AG04450 (cell line): ENCODE measurements around the gene IL24. TPM values are rescaled to one million over a fixed set of nuclear protein-coding genes. Genes with fewer than 3 reads are reported as not detected.

Experiments used
- CTCF ChIA-PET: fragments of 300-600, 350-600 bp; formaldehyde crosslinking; extraction: SDS; loops from one replicate; lab custom pipeline; 2022; ENCODE audit warnings: antibody characterized with exemption, inconsistent platforms; lab: Charles Lee
- POLR2A ChIA-PET: fragments of 350-600 bp; formaldehyde crosslinking; extraction: SDS; loops from one replicate; lab custom pipeline; 2021; ENCODE audit warnings: antibody characterized with exemption, inconsistent platforms; lab: Yijun Ruan, JAX
- DNase-seq: peaks from one replicate; pipeline ENCODE4 v3.0.0-alpha.2; 2011; ENCODE audit warnings: low read depth, low spot score
- H3K27ac ChIP-seq: one replicate; pipeline ENCODE4 v1.5.1; 2012; ENCODE audit warnings: low read depth, low read length, control low read depth
- H3K27me3 ChIP-seq: one replicate; pipeline ENCODE4 v1.6.0; 2012; ENCODE audit warnings: low read length; ENCODE audit not compliant: control insufficient read depth, insufficient read depth
- H3K4me3 ChIP-seq: 2 replicates; pipeline ENCODE4 v1.5.1; 2011; ENCODE audit warnings: mild to moderate bottlenecking, low read depth, low read length, control low read depth
- H3K9me3 ChIP-seq: 2 replicates; pipeline ENCODE4 v1.5.1; 2012; ENCODE audit warnings: low read length; ENCODE audit not compliant: control insufficient read depth, insufficient read depth
- CTCF ChIP-seq: IDR thresholded peaks from 2 replicates; pipeline ENCODE4 v1.5.1; 2011; ENCODE audit warnings: low read depth, low read length, control low read depth, inconsistent platforms
- polyA plus RNA-seq: library from polyadenylated mRNA; depleted of rRNA; stranded (reverse); fragments of >200 nt; gene quantifications from 2 replicates; pipeline ENCODE4 v1.2.3, GENCODE V29; 2011

IL24 gene
- polyA plus RNA-seq, 1 experiment = 0.73 TPM

- ChIA-PET CTCF (interaction anchor here (0.6 to 6.0 kb wide), 5 partner anchors 105 to 584 kb away, joined by 3 to 147 read pairs (median 24); no protein-coding TSS in a partner anchor), POLR2A (interaction anchor here (0.5 kb wide), 1 partner anchor 191 kb away, joined by 3 read pairs; no protein-coding TSS in a partner anchor)
- Histone ChIP-seq H3K27me3 (peaks cover 16% of the 10 kb centered on the region), H3K9me3 (no peaks in the 10 kb centered on the region), H3K4me3 (no peak overlapping the region), H3K27ac (no peak overlapping the region)
- DNase-seq = no peak
- no peak for TF ChIP-seq CTCF
These were observed 17.9 kb downstream of the IL24 start for GRCh38 chr1:206915030-206915735.

DNA sequence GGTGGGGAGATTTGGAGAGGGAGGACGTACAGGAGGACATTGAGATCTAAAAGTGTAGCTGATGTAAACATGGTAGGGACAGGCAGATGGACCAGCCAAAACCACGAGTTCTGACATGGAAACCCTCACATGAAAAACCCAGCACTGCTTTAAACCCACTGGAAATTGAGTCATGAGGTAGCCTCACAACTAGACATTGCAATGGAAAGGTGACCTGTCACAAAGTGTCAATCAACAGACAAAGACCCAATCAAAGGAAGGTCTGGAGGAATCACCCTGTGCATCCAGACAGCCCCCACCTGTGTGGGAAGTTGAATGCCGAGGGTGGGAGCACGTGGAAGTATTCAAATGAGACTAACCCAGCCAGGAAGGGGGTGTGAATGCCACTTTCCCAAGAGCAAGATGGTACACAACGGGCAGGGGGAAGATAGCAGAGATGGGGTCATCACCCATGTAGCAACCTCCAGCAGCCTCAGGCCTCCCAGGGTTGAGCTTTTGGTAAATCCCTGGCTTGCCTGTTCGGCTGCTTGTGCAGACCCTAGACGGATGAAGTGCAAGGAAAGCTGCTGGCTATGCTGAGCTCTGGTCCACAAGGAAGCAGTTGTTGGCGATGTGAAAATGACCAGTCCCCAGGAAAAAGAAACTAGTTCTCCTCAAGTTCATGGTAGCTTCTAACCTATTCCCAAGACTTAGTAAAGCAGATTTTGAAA lies 18.9 kb downstream of the IL24 start:
- Histone ChIP-seq H3K27ac (no peak overlapping the region), H3K9me3 (no peaks in the 10 kb centered on the region)

DNA sequence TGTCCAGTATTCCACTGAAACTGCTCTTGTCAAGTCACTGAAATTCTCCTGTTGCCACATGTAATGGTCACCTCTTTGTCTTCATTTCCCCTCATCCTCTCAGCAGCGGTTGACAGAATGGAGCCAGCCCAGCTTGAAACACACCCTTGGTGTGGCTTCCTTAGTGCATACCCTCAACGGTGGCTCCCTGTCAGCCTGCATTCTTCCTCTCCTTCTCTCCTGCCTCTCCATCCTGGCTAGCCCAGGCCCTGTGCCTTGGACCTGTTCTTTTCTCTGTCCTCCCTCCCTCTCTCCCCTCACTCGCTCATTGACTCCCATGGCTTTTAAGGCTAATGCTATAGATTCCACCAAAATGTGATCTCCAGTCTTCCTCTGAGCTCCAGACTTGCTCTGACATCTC lies 20.8 kb downstream of the IL24 start:
- no peak for TF ChIP-seq CTCF
- Histone ChIP-seq H3K9me3 (no peaks in the 10 kb centered on the region), H3K27ac (no peak overlapping the region), H3K4me3 (no peak overlapping the region), H3K27me3 (peaks cover 16% of the 10 kb centered on the region)
- CTCF ChIA-PET = interaction anchor here (1.4 to 5.0 kb wide), 3 partner anchors 64 to 192 kb away, joined by 3 to 24 read pairs (median 8); no protein-coding TSS in a partner anchor
- POLR2A ChIA-PET = no interaction called here
- no peak for DNase-seq

More for the DNA sequence above, 18.9 kb downstream of the IL24 start:
- CTCF ChIA-PET = interaction anchor here (0.8 to 6.0 kb wide), 8 partner anchors 51 to 583 kb away, joined by 3 to 147 read pairs (median 6); partner anchors contain the start of gene IL20
- peaks cover 16% of the 10 kb centered on the region for H3K27me3 ChIP-seq
- POLR2A ChIA-PET = no interaction called here
- TF ChIP-seq CTCF = no peak
- no peak overlapping the region for H3K4me3 ChIP-seq
- DNase-seq = no peak

GRCh38 chr1:206921772-206922265 lies 24.6 kb downstream of the IL24 start, which contains the start of gene FCMR:
Gene FCMR (minus strand): TSS chr1:206921941. CDS start chr1:206921854, 87 bp downstream.
- Histone ChIP-seq H3K9me3 (peaks cover 2% of the 10 kb centered on the region; the same call in 1 of the 2 replicates), H3K4me3 (no peak within 1 kb of the TSS), H3K27me3 (peaks cover 2% of the 10 kb centered on the region), H3K27ac (no peak within 1 kb of the TSS)
- ChIA-PET POLR2A (no interaction called here), CTCF (interaction anchor here (0.9 to 2.1 kb wide), 7 partner anchors 9 to 187 kb away, joined by 3 to 11 read pairs (median 5); no protein-coding TSS in a partner anchor)
- TF ChIP-seq CTCF = no peak
- no peak for DNase-seq
